ENCODE data around the gene TTC39A.

DNA sequence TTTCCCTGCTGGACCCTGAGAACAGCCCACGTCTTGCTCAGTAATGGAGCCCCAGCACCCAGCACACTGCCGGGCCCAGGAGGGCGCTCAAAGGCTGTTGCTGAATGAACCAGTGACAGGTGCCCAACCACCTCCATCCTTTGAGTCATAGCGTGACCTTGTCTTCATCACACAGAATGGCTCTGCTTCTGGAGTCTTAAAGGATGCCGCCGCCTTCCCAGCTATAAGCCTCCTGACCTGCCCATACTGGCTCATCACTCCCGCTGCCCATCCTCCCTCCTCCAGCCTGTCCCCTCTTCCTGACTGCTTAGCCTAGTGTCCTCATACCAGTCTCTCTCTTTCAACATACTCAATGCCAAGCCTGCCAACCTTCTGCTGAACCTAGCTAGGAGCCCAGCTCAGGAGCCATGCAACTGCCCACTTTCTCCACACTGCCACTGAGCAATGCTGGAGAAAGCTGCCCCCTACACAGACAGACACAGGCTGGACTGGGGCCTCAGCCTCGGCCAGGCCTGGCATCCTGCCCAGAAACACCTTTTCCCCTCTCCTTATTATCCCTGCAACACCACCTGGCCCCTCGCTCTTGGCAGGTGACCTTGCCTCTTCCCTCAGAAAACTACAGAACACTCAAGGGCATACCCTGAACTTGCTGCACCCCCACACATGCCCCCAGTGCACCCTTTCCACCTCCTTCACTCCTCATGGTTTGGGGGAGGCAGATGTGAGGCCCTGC is 14.1 kb downstream of the TTC39A start:
- TF ChIP-seq CTCF (IDR thresholded peaks at IDR 0.05; ENCODE audit: insufficient read depth, low read depth, low read length) (no peak), EZH2 (IDR thresholded peaks at IDR 0.05; ENCODE audit: insufficient read depth, low read length) (no peak)
